H1 (cell line): ENCODE data around the gene UTS2R. TPM values are rescaled to one million over a fixed set of nuclear protein-coding genes. Genes with fewer than 3 reads are reported as not detected.

Source experiments
- CTCF ChIA-PET: fragments of 300-600 bp; sonication (Branson Sonifier 250); formaldehyde crosslinking; loops from one replicate; lab custom pipeline; 2021; ENCODE audit not compliant: partially characterized antibody; lab: Charles Lee
- POLR2A ChIA-PET: fragments of 300-600 bp; sonication (Branson Sonifier 250); formaldehyde crosslinking; loops from one replicate; lab custom pipeline; 2021; ENCODE audit warnings: inconsistent platforms; ENCODE audit not compliant: partially characterized antibody; lab: Charles Lee
- DNase-seq, 2 experiments: peaks; one replicate each; pipeline versions ENCODE4 v3.0.0 to v3.0.0-alpha.2; 2010 to 2022; ENCODE audit warnings: low spot score in 2 of 2, low read depth in 1 of 2, mixed read lengths in 1 of 2
- FAIRE-seq: peaks from 2 replicates; lab custom pipeline; 2011; peaks lifted over from hg19 to GRCh38; lab: Jason Lieb, UNC
- H2AFZ ChIP-seq: 2 replicates; pipeline ENCODE4 v1.8.1; 2012; ENCODE audit warnings: low read length, inconsistent platforms
- H2AK5ac ChIP-seq: 2 replicates; pipeline ENCODE4 v1.6.1; 2013; ENCODE audit warnings: low read depth, low read length
- H2BK120ac ChIP-seq: replicated peaks from 2 replicates; pipeline ENCODE3; 2013; ENCODE audit warnings: low read depth, low read length, inconsistent platforms
- H2BK12ac ChIP-seq: 2 replicates; pipeline ENCODE4 v1.6.1; 2013; ENCODE audit warnings: low read depth, low read length
- H2BK15ac ChIP-seq: 2 replicates; pipeline ENCODE4 v1.6.1; 2013; ENCODE audit warnings: low read length
- H2BK20ac ChIP-seq: 2 replicates; pipeline ENCODE4 v1.6.1; 2013; ENCODE audit warnings: low read length
- H2BK5ac ChIP-seq: 2 replicates; pipeline ENCODE4 v1.6.1; 2013; ENCODE audit warnings: low read depth, low read length
- H3K14ac ChIP-seq: 2 replicates; pipeline ENCODE4 v1.6.1; 2013; ENCODE audit warnings: inconsistent platforms; ENCODE audit not compliant: insufficient read length
- H3K18ac ChIP-seq: 2 replicates; pipeline ENCODE4 v1.6.1; 2013; ENCODE audit warnings: low read length; ENCODE audit errors: extremely low read depth
- H3K23ac ChIP-seq: 2 replicates; pipeline ENCODE4 v1.6.1; 2013; ENCODE audit warnings: inconsistent platforms; ENCODE audit not compliant: insufficient read length
- H3K23me2 ChIP-seq: 2 replicates; pipeline ENCODE4 v1.6.1; 2013; ENCODE audit warnings: low read depth, low read length
- H3K27ac ChIP-seq: 2 replicates; pipeline ENCODE4 v1.6.1; 2011; ENCODE audit warnings: low read depth, low read length, inconsistent platforms
- H3K27me3 ChIP-seq, 4 experiments: replicated peaks in 1 of 4; 1 replicate in 1 of 4; 2 replicates in 3 of 4; pipeline versions ENCODE4 v1.6.1 to v1.8.1; 2011 to 2013; ENCODE audit warnings: low read length in 3 of 4, mild to moderate bottlenecking in 3 of 4, inconsistent platforms in 2 of 4, mixed read lengths in 2 of 4, moderate library complexity in 1 of 4; ENCODE audit not compliant: control insufficient read depth in 3 of 4, insufficient read depth in 3 of 4; ENCODE audit errors: extremely low read depth in 1 of 4
- H3K36me3 ChIP-seq, 4 experiments: 2 replicates each; pipeline versions ENCODE4 v1.6.1 to v1.8.1; 2011 to 2013; ENCODE audit warnings: mild to moderate bottlenecking in 4 of 4, low read length in 3 of 4, moderate library complexity in 2 of 4, control low read depth in 1 of 4, inconsistent platforms in 1 of 4; ENCODE audit not compliant: insufficient read depth in 4 of 4, control insufficient read depth in 2 of 4
- H3K4ac ChIP-seq: replicated peaks from 2 replicates; pipeline ENCODE3; 2013; ENCODE audit warnings: low read length, low read depth, mixed read lengths, inconsistent platforms; ENCODE audit not compliant: insufficient read length
- H3K4me1 ChIP-seq, 4 experiments: replicated peaks in 1 of 4; 1 replicate in 1 of 4; 2 replicates in 3 of 4; pipeline versions ENCODE4 v1.6.1 to v1.8.1; 2011 to 2013; ENCODE audit warnings: low read length in 3 of 4, inconsistent platforms in 2 of 4, mixed read lengths in 1 of 4; ENCODE audit not compliant: insufficient read depth in 4 of 4, control insufficient read depth in 3 of 4
- H3K4me2 ChIP-seq, 2 experiments: 2 replicates each; pipeline versions ENCODE4 v1.6.1 to v1.8.1; 2011 to 2013; ENCODE audit warnings: low read depth in 2 of 2, low read length in 2 of 2, control low read depth in 1 of 2, inconsistent platforms in 1 of 2, mild to moderate bottlenecking in 1 of 2; ENCODE audit not compliant: insufficient read depth in 1 of 2
- H3K4me3 ChIP-seq, 4 experiments: fragments of 200-600, 300-600 bp in 1 of 4; sonication (generic), shearing (Covaris generic), sonication (Bioruptor Twin) in 1 of 4; 2 replicates each; pipeline versions ENCODE4 v1.5.1 to v1.8.1; 2011 to 2016; ENCODE audit warnings: low read length in 4 of 4, low read depth in 3 of 4, control low read depth in 2 of 4, inconsistent platforms in 2 of 4, mild to moderate bottlenecking in 2 of 4, mixed read lengths in 1 of 4, moderate library complexity in 1 of 4; ENCODE audit not compliant: insufficient read depth in 2 of 4; ENCODE audit errors: extremely low read depth in 1 of 4
- H3K56ac ChIP-seq: replicated peaks from 2 replicates; pipeline ENCODE3; 2013; ENCODE audit warnings: low read depth, mild to moderate bottlenecking, mixed read lengths, low read length, inconsistent platforms; ENCODE audit not compliant: insufficient read length
- H3K79me1 ChIP-seq: 2 replicates; pipeline ENCODE4 v1.6.1; 2013; ENCODE audit warnings: low read depth, low read length, control low read depth
- H3K79me2 ChIP-seq, 2 experiments: 2 replicates each; pipeline versions ENCODE4 v1.6.1 to v1.8.1; 2012 to 2013; ENCODE audit warnings: low read length in 2 of 2, mild to moderate bottlenecking in 2 of 2, inconsistent platforms in 1 of 2; ENCODE audit not compliant: insufficient read depth in 2 of 2, control insufficient read depth in 1 of 2
- H3K9ac ChIP-seq, 4 experiments: replicated peaks in 1 of 4; 1 replicate in 1 of 4; 2 replicates in 3 of 4; pipeline versions ENCODE4 v1.6.1 to v1.8.1; 2011 to 2013; ENCODE audit warnings: low read depth in 3 of 4, low read length in 3 of 4, control low read depth in 2 of 4, mild to moderate bottlenecking in 2 of 4, moderate library complexity in 2 of 4, inconsistent platforms in 1 of 4; ENCODE audit errors: extremely low read depth in 1 of 4
- H3K9me3 ChIP-seq, 2 experiments: 2 replicates each; pipeline versions ENCODE4 v1.6.1 to v1.8.1; 2012 to 2013; ENCODE audit warnings: mild to moderate bottlenecking in 2 of 2, moderate library complexity in 2 of 2, control low read depth in 1 of 2, inconsistent platforms in 1 of 2, low read depth in 1 of 2, low read length in 1 of 2, mixed read lengths in 1 of 2; ENCODE audit not compliant: insufficient read depth in 2 of 2
- H4K20me1 ChIP-seq, 2 experiments: replicated peaks in 1 of 2; 2 replicates each; pipeline versions ENCODE3 to v1.8.1; 2011 to 2013; ENCODE audit warnings: inconsistent platforms in 2 of 2, low read length in 2 of 2, mild to moderate bottlenecking in 1 of 2; ENCODE audit not compliant: insufficient read depth in 2 of 2, control insufficient read depth in 1 of 2
- H4K5ac ChIP-seq: 2 replicates; pipeline ENCODE4 v1.6.1; 2013; ENCODE audit warnings: low read length, low read depth, mixed read lengths, inconsistent platforms; ENCODE audit not compliant: insufficient read length
- H4K8ac ChIP-seq: 2 replicates; pipeline ENCODE4 v1.8.0; 2013; ENCODE audit warnings: mild to moderate bottlenecking, moderate library complexity, low read length, inconsistent platforms; ENCODE audit not compliant: insufficient read depth; ENCODE audit errors: extremely low read depth
- H4K91ac ChIP-seq: replicated peaks from 2 replicates; pipeline ENCODE3; 2013; ENCODE audit warnings: low read length, mixed read lengths, inconsistent platforms; ENCODE audit not compliant: insufficient read length
- BACH1 ChIP-seq: IDR thresholded peaks from 2 replicates; pipeline ENCODE4 v1.6.1; 2012; ENCODE audit warnings: low read length, improper control_type of control experiment
- CEBPB ChIP-seq: IDR thresholded peaks from 2 replicates; pipeline ENCODE4 v1.6.1; 2012; ENCODE audit warnings: low read depth, low read length
- EP300 ChIP-seq, 2 experiments: IDR thresholded peaks; 1 replicate in 1 of 2; 2 replicates in 1 of 2; pipeline ENCODE4 v1.6.1; 2011 to 2012; ENCODE audit warnings: low read depth in 2 of 2, low read length in 2 of 2, mild to moderate bottlenecking in 2 of 2, borderline replicate concordance in 1 of 2, inconsistent platforms in 1 of 2, moderate library complexity in 1 of 2
- KDM1A ChIP-seq: fragments of 200-600, 300-600 bp; sonication (generic); IDR thresholded peaks from 2 replicates; pipeline ENCODE4 v1.7.1; 2016; ENCODE audit warnings: mild to moderate bottlenecking, low read length, borderline replicate concordance
- KDM4A ChIP-seq: IDR thresholded peaks from one replicate; pipeline ENCODE4 v1.7.1; 2012; ENCODE audit warnings: low read depth, mild to moderate bottlenecking, moderate library complexity, low read length, inconsistent platforms; ENCODE audit not compliant: severe bottlenecking
- KDM5A ChIP-seq: fragments of 200-600 bp; IDR thresholded peaks from 2 replicates; pipeline ENCODE4 v1.7.1; 2012; ENCODE audit warnings: mild to moderate bottlenecking, low read length, inconsistent platforms, mixed read lengths
- TCF12 ChIP-seq: IDR thresholded peaks from 2 replicates; pipeline ENCODE4 v1.6.1; 2011; ENCODE audit warnings: low read depth, mild to moderate bottlenecking, low read length
- WGBS, 2 experiments: shearing (Covaris generic) in 1 of 2; methylation state at CpG; one replicate each; pipeline versions ENCODE4 v1.1.6 to v1.1.7; 2013 to 2015; ENCODE audit warnings: low lambda C conversion rate in 2 of 2, mixed read lengths in 2 of 2, inconsistent platforms in 1 of 2, low coverage in 1 of 2, missing lambda C conversion rate in 1 of 2; ENCODE audit not compliant: insufficient replicate concordance in 2 of 2, insufficient coverage in 1 of 2, insufficient read length in 1 of 2; ENCODE audit errors: extremely low coverage in 1 of 2, missing lambda C conversion rate in 1 of 2; 5-methylcytosine and 5-hydroxymethylcytosine counted together
- polyA plus RNA-seq, 7 experiments: library from polyadenylated mRNA; depleted of rRNA in 3 of 7; stranded (reverse) in 5 of 7; unstranded in 2 of 7; fragments of >200 nt in 5 of 7; fragments of 200-250 nt in 2 of 7; gene quantifications; 1 replicate in 5 of 7; 2 replicates in 1 of 7; 4 replicates in 1 of 7; pipeline versions ENCODE4 v1.2.1 to v1.2.3, GENCODE V29; 2011 to 2013; ENCODE audit warnings: missing spikeins in 2 of 7, mixed read lengths in 2 of 7
- total RNA-seq: library from RNA; stranded (reverse); fragmentation: NEBNext Ultra II Directional; extraction: Animal tissue kit (Norgen Biotek cat#: 25700); gene quantifications from 2 replicates; pipeline ENCODE4 v1.2.1, GENCODE V29; 2021
- TF ChIP-seq, protein P1 (sequence below): IDR thresholded peaks from 2 replicates; pipeline ENCODE4 v1.6.1; 2012; ENCODE audit warnings: inconsistent platforms
- TF ChIP-seq, protein P2 (sequence below): IDR thresholded peaks from 2 replicates; pipeline ENCODE4 v1.6.1; 2011; ENCODE audit warnings: low read depth, mild to moderate bottlenecking, low read length; ENCODE audit not compliant: insufficient read depth

Gene UTS2R
- total and polyA plus RNA-seq, 2 of the 8 experiments (the other 6 are each of a cell fraction or from before 2014, with no cell fraction given) = 0.27 TPM; not detected in 1

DNA sequence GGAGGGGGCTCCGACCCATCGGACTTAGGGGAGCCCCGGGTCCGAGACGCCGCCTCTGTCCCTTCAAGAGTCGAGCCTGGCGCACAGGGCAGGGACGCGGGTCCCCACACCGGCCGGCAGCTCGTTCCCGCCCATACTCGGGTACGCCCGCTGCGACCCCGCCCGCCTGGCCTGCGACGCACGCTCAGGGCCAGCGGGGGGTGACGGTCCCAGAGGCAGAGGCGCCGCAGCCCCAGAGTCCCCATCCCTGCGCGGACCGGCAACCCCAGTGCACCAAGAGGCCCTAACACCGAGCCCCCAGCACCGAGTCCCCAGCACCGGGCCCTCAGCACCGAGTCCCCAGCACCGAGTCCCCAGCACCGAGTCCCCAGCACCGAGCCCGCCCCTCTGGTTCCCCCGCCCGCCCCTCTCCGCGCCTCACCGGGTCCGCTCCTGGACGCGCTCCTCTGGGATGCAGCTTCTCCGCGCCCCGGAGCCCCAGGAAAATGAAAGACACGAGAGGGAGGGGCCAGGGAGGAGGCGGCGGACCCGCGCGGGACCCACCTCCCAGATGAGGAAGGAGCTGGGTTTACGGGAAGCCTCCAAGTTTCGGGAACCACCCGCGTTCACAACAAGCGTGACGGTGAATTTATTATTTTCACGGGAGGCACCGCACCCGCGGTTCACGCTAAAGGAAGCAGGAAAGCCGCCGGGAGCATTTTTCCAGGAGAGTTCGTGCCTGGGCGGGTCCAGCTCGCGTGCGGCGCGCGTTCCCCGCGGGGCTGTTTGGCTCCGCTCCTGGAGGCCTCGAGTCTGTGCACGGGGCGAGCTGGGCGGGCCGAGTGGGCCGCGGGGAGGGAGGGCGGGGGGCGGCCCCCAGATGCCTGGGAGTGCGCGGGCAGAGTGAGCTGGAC is 38.0 kb upstream of the UTS2R start, which contains the start of gene SECTM1:
SECTM1 (minus strand) TSS at position 488 of the 893 bp plus-strand sequence. CDS start 6,526 bp downstream, outside the sequence.
- H4K8ac ChIP-seq = peak within 1 kb of the TSS; percentile 71; the same call in 1 of the 2 replicates
- H3K9me3 ChIP-seq = no peaks in the 10 kb centered on the region
- peak within 1 kb of the TSS; percentile 96 for H3K18ac ChIP-seq
- H3K4ac ChIP-seq = peak within 1 kb of the TSS; percentile 81
- no peak within 1 kb of the TSS for H3K14ac ChIP-seq
- H3K36me3 ChIP-seq = no peaks in the 10 kb centered on the region
- no peak within 1 kb of the TSS for H2AK5ac ChIP-seq
- DNase-seq (no peak), FAIRE-seq (no peak)
- no peak within 1 kb of the TSS for H2AFZ ChIP-seq
- no peak within 1 kb of the TSS; a peak in 1 of 7 replicates for H3K9ac ChIP-seq
- 0 out of 2 replicates have a peak within 1 kb of the TSS, but pooled peaks have one; percentile 61 for H2BK20ac ChIP-seq
- H3K4me3 ChIP-seq = peak within 1 kb of the TSS; percentile 7 to 58 (median 32); a peak in 7 of 8 replicates
- no peaks in the 10 kb centered on the region for H3K79me2 ChIP-seq
- ChIA-PET POLR2A (interaction anchor here (0.7 to 1.5 kb wide), 8 partner anchors 10 to 59 kb away, joined by 3 to 5 read pairs (median 3); no protein-coding TSS in a partner anchor), CTCF (interaction anchor here (0.5 to 2.6 kb wide), 10 partner anchors 10 to 99 kb away, joined by 3 to 11 read pairs (median 3); partner anchors contain the start of gene CD7)
- H3K56ac ChIP-seq = no peak within 1 kb of the TSS
- peaks cover 28 to 59% (median 54%) of the 10 kb centered on the region in 4 experiments for H3K27me3 ChIP-seq
- peak within 1 kb of the TSS; percentile 93 for H4K91ac ChIP-seq
- H4K20me1 ChIP-seq = no peaks in the 10 kb centered on the region
- H3K27ac ChIP-seq = no peak within 1 kb of the TSS
- H2BK120ac ChIP-seq = no peak within 1 kb of the TSS
- peaks cover 8% of the 10 kb centered on the region for H3K23me2 ChIP-seq
- H3K4me1 ChIP-seq = peaks cover 0 to 19% (median 10%) of the 10 kb centered on the region in 4 experiments; a peak in 6 of 7 replicates
- 0 out of 2 replicates have a peak within 1 kb of the TSS, but pooled peaks have one; percentile 60 for H2BK5ac ChIP-seq
- 9% methylated on average over 48 of the region's 90 CpGs; no CpG with 5 or more reads in 1 of the 2 experiments for WGBS, 2 experiments
- H2BK12ac ChIP-seq = peak within 1 kb of the TSS; percentile 95; the same call in 1 of the 2 replicates
- peak within 1 kb of the TSS; percentile 100; the same call in 1 of the 2 replicates for H2BK15ac ChIP-seq
- H3K23ac ChIP-seq = no peak within 1 kb of the TSS
- H3K79me1 ChIP-seq = no peaks in the 10 kb centered on the region
- H4K5ac ChIP-seq = no peak within 1 kb of the TSS
- H3K4me2 ChIP-seq = peak within 1 kb of the TSS; percentile 69 to 76
- TF ChIP-seq KDM1A (no peak), BACH1 (peak; percentile 51; the same call in 1 of the 2 replicates), KDM4A (peak; percentile 54), KDM5A (no peak), TCF12 (no peak), CEBPB (no peak), EP300 (IDR thresholded peaks at IDR 0.05; ENCODE audit: borderline replicate concordance in 1 of 2, low read depth in 2 of 2, low read length in 2 of 2) (no peak)
- TF ChIP-seq, protein P1, sequence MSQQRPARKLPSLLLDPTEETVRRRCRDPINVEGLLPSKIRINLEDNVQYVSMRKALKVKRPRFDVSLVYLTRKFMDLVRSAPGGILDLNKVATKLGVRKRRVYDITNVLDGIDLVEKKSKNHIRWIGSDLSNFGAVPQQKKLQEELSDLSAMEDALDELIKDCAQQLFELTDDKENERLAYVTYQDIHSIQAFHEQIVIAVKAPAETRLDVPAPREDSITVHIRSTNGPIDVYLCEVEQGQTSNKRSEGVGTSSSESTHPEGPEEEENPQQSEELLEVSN = peak; percentile 86
- TF ChIP-seq, protein P2, sequence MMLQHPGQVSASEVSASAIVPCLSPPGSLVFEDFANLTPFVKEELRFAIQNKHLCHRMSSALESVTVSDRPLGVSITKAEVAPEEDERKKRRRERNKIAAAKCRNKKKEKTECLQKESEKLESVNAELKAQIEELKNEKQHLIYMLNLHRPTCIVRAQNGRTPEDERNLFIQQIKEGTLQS = no peak
